GM19463 (cell line): Measurements from ENCODE around the gene TAF8.
"Not testable (repeated sequence)": the region's sequence is repeated elsewhere in the genome, so short reads cannot be mapped to it uniquely, and the experiment has no call there.

Experiments
- ATAC-seq: cut with Tn5 transposase; IDR thresholded peaks from one replicate; pipeline ENCODE4 v1.9.1; 2021; ENCODE audit warnings: mild to moderate bottlenecking, moderate library complexity; ENCODE audit not compliant: unreplicated experiment

Gene TAF8, protein sequence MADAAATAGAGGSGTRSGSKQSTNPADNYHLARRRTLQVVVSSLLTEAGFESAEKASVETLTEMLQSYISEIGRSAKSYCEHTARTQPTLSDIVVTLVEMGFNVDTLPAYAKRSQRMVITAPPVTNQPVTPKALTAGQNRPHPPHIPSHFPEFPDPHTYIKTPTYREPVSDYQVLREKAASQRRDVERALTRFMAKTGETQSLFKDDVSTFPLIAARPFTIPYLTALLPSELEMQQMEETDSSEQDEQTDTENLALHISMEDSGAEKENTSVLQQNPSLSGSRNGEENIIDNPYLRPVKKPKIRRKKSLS

DNA sequence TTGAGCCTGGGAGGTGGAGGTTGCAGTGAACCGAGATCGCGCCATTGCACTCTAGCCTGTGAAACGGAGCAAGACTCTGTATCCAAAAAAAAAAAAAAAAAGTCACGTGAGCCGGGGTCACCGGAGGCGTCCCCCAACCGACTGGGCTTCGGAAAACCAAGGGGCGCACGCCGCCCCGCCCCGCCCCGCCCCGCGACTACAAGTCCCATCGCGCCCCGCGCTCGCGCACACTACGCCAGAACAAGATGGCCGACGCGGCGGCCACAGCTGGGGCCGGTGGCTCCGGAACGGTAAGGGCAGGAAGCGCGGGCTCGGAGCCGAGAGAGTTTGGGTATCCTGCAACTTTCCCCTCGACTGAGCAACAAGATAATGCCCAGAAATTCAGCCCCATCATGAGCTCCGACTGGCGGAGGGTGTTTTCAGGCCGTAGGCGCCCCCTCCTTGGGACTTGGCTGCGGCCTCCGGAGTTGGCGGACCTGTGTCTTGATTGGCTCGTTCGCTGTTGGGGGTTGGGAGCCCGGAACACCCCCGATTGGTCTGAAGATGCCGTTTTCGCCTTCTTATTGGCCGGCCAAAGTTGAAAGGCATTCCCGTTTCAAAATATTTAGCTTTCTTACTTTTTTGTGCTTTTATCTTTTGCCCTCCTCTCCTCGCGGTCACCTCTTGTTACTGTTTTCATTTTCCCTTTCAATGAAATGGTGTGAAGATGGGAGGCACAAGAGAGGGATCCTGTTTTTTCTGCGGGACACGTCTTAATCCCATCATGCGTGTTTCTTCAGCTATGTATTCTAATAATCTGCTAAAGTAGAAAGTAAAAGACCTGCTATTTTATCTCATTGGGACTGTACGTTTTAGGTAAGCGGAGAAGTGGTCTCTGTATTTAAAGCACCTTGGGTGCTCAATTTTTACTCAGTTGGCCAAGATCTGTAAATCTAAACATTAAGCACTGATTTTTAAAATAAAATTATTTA is at the start of gene TAF8:
TSS of gene TAF8 (plus strand) at position 228 of the 971 bp plus-strand sequence. CDS start at position 246, 18 bp downstream.
- ATAC-seq: peak; percentile 72

GRCh38 chr6:42001506-42001905 is 48.8 kb upstream of the TAF8 start:
- ATAC-seq: no peak

- ATAC-seq: not testable (repeated sequence)
Measured at GRCh38 chr6:42003658-42004057, 46.7 kb upstream of the TAF8 start.

GRCh38 chr6:42007286-42008137 is 42.8 kb upstream of the TAF8 start:
- ATAC-seq: no peak

DNA sequence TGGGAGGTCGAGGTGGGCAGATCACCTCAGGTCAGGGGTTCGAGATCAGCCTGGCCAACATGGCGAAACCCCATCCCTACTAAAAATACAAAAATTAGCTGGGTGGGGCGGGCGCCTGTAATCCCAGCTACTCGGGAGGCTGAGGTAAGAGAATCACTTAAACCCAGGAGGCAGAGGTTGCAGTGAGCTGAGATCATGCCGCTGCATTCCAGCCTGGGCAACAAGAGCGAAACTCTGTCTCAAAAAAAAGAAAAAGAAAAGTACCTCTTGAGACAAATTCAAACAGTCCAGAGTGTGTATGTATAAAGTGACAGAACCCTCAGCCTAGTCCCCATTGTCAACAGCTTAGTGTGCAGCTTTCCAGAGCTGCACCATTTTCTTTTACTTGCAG is 42.2 kb upstream of the TAF8 start:
- ATAC-seq: not testable (repeated sequence)

DNA sequence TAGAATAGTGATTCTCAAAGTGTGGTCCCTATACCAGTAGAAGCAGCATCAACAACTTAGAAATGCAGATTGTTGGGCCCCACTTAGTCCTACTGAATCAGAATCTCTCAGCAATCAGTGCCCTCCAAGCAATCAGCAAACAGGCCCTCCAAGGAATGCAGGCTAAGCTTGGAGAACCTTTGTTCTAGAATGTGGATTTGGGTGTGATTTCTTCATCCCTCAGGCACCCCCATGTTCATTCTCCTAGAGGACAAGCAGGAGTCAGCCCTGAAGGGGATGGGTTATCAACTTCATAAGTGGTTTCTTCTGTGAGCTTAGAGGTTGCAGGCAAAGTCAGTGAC is 40.5 kb upstream of the TAF8 start:
- ATAC-seq: no peak

- ATAC-seq: peak; percentile 60
Measured at GRCh38 chr6:42010185-42010891, 40.0 kb upstream of the TAF8 start.

GRCh38 chr6:42010909-42011308 is 39.4 kb upstream of the TAF8 start:
- no peak for ATAC-seq

- no peak for ATAC-seq
Measured at GRCh38 chr6:42012501-42013133, 37.7 kb upstream of the TAF8 start.

DNA sequence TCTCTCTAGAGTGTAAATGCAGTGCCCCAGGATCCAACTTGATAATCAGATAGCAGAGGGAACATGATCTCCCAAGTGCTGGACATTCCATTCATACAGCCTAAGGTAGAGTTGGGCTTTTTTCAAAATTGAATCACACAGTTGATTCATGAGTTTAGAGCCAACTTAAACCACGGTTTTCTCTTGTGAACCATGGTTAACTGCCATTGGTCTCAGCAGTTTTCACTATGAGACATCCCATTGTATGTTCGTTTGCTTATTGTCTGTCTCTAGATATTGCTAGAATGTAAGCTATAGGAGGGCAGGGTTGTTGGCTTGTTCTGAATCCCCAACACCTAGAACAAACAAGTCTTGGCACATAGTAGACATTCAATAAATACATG is 37.2 kb upstream of the TAF8 start:
- ATAC-seq: no peak

- ATAC-seq: no peak
Measured at GRCh38 chr6:42017021-42017643, 33.2 kb upstream of the TAF8 start.

DNA sequence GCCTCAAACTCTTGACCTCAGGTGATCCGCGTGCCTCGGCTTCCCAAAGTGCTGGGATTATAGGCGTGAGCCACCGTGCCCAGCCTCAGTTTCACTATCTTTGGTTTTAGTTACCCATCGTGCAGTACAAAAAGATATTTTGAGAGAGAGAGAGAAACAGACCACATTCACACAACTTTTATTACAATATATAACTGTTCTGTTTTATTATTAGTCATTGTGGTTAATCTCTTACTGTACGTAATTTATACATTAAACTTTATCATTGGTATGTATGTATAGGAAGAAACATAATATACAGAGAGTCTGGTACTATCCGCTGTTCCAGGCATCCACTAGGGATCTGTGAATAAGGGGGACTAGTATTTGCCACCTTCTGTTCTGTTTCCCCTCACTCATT is 29.4 kb upstream of the TAF8 start:
- no peak for ATAC-seq

DNA sequence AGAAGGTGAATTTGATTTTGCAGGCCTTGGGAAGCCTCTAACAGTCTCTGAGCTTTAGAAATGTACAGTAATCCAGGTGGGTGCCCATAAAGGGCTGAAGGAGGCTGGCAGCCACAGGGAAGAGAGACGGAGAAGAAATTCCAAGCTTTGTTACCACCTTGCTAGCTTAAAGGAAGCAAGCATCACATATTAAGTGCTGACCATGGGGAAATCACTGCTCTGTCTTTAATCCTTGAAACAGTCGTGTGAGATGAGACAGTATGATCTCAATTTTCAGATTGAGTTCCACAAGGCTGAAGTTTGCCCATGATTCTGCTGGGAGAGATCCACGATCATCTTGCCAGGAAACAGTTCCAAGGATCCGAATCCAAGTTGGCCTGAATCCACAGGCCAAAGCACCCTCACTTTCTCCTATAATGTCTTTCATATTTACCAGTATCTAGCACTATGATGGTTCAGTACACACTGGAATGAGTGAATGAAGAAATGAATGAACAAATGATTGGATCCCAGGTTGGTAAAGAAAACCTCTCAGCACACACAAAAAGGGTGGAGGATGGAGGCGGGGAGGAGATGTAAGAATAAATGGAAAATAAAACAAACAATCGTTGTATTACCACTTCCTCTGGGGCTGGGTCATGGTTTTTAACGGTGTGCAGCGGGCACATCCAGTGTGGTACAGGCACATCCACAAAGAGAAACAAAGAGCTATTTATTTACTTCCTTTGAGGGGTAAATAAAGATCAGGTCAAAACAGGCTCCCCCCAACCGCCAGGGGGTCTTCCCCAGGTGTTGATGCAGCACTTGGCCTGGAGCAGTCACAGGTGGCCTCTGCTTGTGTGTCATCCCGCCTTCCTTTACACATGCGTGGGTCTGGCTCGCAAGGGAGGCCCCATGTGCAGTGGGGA is 28.2 kb upstream of the TAF8 start:
- peak; percentile 32 for ATAC-seq

DNA sequence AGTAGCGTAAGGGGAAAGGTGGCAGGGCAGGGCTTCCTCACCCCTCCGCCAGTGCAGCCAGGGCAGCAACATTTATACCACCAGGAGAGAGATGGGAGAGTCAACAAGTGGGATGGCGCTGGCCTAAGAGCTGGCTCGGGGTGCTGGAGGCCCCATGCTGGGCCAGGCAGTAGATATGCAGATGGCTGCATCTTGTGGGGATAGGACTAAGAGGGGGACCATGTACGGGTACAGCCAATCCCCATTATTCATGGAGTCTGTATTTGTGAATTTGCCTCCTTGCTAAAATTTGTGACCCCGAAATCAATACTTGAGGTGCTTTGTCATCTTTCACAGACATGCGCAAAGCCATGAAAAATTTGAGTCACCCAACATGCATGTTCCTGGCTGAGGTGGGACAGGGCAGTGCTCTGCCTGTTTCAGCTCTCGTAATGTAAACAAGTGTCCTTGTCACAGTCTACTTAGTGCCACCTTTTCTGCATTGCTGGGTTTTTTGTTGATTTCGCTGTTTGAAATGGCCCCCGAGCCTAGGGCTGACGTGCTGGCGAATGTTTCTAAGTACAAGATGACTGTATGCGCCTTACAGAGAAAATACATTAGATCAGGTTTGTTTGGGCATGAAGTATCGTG is 27.5 kb upstream of the TAF8 start:
- peak; percentile 25 for ATAC-seq

- peak; percentile 64 for ATAC-seq
Measured at GRCh38 chr6:42025066-42025844, 25.1 kb upstream of the TAF8 start.

- ATAC-seq: no peak
Measured at GRCh38 chr6:42025845-42026243, 24.5 kb upstream of the TAF8 start.

GRCh38 chr6:42026540-42026939 is 23.8 kb upstream of the TAF8 start:
- ATAC-seq: no peak
